ENCODE data around the gene MRPL41.

DNA sequence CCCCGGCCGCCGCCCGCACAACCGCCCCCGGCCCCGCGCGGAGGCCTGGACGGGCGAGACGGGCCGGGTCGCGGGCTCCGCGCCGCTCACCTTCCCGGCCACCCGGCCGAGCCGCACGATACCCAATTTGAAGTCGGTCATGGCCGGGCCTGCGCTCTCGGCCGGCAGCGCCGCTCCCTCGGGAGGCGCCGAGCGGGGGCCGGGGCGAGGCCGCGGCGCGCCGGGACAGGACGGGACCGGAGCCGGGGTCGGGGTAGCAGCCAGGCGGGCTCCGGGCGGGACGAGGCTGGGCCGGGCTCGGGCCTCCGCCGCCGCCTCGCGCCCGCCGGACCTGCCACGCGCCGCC, 38.4 kb downstream of the MRPL41 start:
- TF ChIP-seq EZH2phosphoT487 (IDR thresholded peaks at IDR 0.05; ENCODE audit: insufficient read depth, low read depth): no peak
- no peak for TF ChIP-seq EZH2 (IDR thresholded peaks at IDR 0.05; ENCODE audit: insufficient read depth, poor library complexity, severe bottlenecking)

Data from GM23248 (cell line).